ENCODE data around the gene MYCBP.
A peak's percentile ranks its signal among the peaks of the same experiment; 100 is the strongest.
"Not testable (repeated sequence)": the region's sequence is repeated elsewhere in the genome, so short reads cannot be mapped to it uniquely, and the experiment has no call there.

The MYCBP gene, protein sequence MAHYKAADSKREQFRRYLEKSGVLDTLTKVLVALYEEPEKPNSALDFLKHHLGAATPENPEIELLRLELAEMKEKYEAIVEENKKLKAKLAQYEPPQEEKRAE

DNA sequence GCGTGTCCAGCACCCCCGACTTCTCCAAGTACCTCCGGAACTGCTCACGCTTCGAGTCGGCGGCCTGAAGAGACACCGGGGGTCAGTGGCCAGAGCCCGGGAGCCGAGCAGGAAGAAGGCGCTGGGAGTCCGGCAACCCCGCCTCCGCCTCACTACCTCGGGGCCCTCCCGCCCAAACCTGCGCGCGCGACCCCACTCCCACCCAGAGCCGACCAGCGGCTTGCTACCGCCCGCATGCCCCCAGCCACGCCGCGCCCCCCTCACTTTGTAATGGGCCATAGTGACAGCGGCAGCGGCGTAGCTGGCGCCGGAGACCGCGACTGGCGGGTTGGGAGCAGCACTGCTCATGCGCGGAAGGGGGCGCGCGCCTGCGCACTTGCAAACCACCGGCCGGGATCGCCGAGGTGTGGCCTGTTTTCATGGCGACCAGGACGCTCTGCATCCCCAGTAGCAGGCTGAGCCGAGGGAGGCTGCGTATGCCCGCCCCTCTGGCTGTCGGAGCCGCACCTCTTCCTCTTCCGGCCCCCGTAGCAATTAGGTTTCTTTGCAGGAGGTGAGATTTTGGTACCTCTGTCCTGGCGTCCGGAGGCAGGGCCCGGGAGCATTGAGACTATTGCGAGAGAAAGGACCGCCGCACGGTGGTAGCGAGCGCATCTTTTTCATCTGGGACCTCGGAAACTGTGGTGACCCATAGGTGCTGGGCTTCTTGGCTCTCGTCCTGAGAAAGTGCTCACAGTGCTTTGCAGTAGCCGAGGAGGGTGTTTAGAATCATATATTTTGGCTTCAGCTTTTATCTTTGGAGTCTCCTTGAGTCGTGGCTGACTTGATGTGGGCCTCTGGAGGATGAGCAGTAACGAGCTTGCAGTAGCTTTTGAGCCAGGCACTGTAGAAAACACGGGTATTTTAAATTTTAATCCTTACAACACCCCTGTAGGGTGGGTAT, at the start of gene MYCBP:
Gene MYCBP (minus strand): TSS at position 322 of the 943 bp plus-strand sequence. CDS start 43 bp downstream, at position 279.
- peak; percentile 95 for DNase-seq (ENCODE audit: low read depth)

DNA sequence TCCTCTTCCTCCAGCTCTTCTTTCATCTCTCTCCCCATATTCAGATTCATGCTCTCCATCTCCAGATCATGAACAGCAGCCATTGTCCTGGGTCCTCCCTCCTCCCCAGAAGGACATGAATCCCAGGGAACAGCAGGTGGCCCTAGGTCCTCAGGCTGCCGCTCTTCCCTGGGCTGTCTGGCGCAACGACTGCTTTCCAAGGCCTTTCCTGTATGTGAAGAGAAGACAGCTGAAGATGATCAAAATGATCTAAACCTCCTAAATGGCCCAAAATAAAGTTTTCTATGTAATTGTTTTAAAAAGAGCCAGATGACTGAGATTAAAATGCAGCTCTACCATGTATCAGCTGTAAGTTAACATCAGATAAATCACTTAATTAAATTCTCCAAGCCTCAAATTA, 46.0 kb upstream of the MYCBP start:
- DNase-seq (ENCODE audit: low read depth), result no peak

DNA sequence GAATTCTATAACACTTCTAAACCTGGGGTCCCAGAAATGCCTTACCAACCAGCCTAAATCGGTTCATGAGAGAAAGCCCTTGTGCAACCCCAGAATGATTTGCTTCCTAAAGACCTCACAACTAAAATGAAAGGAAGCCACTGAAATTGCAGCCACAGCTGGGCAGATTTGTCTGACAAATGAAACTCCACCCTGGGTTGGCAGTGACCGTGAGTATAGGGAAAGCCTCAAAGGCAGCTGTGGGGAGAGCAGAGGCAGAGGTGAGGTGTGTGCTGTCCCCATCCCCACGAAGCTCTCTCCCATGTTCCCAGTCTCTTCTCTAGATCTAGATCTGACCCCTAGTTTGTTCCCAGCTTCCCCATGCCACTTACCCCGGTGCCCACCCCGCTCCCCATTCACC, 45.4 kb upstream of the MYCBP start:
- no peak for DNase-seq (ENCODE audit: low read depth)

DNA sequence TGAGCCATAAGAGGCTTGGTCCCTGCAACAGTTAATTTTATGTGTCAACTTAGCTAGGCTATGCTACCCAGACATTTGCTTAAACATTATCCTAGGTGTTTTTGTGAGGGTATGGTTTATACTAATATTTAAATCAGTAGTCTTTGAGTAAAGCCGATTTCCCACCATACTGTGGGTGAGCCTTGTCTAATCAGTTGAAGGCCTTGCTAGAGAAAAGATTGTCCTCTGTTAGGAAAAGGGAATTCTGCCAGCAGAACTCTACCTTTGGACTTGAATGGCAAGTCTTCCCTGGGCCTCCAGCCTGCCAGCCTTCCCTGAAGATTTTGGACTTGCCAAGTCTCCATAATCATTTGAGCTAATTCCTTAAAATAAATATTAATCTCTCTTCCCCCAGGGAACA, 44.6 kb upstream of the MYCBP start:
- DNase-seq (ENCODE audit: low read depth), result no peak

DNA sequence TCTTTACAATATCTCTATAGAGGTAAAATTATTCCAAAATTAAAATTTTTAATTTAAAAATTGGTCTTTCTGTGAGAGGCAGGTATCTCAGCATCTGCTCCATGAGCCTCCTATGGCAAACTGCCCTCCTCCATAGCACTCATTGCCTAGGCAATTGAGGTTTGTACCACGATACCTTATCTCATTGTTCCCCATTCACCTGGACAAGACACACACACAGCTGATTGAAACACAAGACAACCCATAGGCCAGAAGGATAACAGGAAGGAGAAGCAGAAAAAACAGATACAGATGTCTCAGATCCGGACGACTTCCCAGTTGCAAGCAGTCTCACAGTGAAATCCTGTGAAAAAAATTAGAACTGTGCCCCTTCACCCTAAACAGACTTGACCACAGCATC, 44.2 kb upstream of the MYCBP start:
- no peak for DNase-seq (ENCODE audit: low read depth)

DNA sequence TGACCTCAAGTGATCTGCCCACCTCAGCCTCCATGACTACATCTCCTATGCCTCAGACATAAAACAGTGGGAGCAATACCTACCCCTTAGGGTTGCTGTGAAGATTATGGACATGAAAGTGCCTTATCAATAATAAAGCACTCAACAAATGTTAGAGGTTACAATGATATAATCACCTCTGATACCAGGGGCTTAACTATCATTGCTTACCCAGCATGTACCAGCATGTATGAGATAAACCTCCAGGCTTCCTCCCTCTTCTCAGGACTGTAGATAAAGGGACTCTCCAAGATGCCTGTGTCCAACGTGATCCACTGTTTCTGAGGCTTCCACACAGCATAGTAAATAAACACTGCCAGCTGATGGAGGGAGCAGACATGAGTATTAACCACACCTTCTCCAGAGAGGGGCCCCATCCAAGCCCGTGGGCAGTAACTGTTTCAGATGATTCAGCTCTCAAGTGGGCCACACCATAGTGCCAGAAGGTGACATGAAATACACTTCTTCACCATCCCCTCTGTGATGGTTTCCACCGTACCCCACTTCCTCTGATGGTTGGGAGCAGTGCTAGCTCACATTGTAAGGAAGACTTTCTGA, 42.3 kb upstream of the MYCBP start:
- no peak for DNase-seq (ENCODE audit: low read depth)

DNA sequence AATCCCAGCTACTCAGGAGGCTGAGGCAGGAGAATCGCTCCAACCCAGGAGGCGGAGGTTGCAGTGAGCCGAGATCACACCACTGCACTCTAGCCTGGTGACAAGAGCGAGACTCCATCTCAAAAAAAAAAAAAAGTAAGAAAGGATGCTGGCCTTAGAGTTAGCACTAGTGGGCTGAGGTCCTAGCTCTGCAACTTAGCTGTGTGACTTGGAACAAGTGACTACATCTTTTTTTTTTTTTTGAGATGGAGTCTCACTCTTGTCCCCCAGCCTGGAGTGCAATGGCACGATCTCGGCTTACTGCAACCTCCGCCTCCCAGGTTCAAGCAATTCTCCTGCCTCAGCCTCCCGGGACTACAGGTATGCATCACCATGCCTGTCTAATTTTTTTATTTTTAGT, 41.8 kb upstream of the MYCBP start:
- DNase-seq (ENCODE audit: low read depth), result not testable (repeated sequence)

DNA sequence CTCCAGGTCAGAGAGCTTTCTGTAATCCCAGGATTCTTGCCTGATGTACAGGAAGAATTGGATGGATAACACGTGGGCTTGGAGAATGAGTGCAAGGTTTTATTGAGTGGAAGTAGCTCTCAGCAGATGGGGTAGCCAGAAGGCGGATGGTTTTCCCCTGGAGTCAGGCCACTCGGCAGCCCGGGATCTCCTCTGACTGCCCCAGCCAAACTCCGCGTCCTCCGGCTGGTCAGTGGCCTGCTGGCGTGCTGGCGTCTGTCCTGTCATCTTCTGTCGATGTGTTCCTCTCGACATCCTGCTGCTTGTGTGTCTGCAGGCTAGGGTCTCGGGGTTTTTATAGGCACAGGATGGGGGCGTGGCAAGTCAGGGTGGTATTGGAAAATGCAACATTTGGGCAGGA, 35.7 kb upstream of the MYCBP start:
- DNase-seq (ENCODE audit: low read depth), result no peak

DNA sequence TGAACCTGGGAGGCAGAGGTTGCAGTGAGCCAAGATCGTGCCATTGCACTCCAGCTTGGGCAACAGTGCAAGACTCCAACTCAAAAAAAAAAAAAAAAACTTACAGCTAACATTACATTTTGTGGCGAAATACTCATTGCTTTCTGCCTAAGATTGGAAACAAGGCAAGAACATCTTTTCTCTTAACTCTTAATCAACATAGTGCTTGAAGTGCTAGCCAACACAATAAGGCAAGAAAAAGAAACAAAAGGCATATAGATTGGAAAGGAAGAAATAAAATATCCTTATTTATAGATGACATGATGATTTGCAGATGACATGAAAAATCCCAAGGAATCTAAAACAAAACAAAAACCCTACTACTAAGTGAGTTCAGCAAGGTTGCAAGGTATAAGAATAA, 32.8 kb upstream of the MYCBP start:
- DNase-seq (ENCODE audit: low read depth), result no peak

DNA sequence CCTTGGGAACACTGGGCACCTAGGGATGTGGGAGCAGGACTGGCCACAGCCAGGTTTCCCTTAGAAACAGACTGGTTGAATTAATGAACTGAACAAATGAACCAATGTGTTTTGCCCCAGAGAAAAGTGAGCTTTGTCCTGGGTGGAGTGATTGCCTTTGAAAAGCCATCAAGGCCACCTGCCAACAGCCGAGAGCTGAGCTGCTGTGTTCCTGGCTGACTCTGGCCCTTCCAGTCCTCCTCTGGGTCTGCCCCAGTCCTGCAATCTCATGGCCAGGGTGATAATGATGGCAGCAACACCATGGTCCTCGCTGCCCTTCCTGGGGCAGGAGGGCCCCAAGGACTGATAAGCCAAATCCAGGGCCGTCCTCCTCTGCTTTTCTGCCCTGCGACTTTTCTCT, 26.4 kb upstream of the MYCBP start:
- no peak for DNase-seq (ENCODE audit: low read depth)

DNA sequence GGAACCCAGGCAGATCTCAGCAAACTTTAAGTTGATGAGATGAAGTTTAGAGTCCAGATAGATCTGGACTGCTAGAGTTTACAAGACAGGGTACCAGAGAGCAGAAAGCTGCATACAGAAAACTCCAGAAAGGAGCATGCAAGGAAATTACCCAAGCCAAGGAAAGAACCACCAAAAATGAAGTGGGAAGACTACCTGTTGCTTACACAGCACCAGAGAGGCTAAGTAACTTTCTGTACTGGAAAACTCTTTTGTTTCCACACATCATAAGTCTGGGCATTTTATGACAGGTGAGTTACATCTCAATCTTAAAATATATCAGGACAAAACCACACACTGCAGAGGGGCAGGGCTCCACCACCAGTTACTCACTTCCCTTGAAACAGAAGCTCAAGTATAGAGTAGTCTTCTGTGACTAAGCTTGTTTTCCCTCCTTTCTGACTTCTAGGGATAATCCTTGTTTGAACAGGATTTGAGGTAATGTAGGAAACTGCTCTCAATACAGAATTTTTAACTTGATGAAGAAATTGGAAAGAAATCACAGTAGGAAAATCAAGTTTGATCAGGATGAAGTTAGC, 25.6 kb upstream of the MYCBP start:
- no peak for DNase-seq (ENCODE audit: low read depth)

DNA sequence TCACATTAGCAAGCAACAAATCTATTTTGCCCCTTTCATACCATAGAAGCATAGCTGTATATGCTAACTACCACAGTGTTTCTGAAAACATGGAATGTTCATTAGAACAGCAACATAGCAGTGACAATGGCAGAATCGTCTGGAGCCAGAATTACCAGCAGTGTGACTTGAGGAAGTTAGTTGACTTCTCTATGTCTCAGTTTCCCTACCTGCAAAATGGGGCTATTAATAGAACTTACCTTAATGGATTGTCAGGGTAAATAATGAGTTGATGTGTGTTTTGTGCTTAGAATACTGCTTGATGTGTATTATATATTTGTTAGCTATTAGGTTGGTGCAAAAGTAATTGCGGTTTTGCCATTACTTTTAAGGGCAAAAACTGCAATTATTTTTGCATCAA, 23.0 kb upstream of the MYCBP start:
- no peak for DNase-seq (ENCODE audit: low read depth)

DNA sequence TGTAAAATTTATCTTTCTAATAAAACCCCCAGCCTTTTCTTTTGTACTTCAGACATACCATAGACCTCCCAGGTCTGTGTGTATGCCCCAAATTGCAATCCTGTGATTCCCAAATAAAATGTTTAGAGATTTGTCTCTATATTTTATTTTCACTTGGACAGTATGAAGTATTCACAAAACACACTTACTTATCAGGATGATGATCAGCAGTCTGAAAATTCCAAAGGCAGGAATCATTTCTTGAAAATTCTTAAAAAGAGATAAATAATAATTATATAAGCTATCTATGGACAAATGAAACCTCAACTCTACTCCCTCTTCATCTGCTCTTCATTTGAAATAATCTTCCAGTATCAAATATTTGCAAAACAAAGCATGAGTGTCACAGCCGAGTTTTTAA, 19.8 kb upstream of the MYCBP start:
- no peak for DNase-seq (ENCODE audit: low read depth)

DNA sequence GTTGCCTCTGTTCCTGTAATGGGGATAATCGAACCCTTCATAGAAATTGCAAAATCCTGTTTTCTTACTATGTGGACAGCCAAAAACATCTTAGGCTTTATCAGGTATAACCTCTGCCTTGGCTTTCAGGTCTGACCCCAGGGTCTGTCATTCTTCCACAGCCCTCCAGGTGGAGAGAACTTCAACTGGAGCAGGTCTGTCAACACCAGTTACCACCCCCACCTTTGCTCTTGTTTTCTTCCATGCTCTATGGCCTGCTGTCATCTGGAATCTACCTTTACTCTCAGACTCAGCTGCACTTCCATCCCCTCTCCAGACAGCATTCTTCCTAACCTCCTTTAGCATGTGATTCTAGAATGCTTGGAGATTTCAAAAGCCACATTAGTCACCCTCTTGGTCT, 18.6 kb upstream of the MYCBP start:
- DNase-seq (ENCODE audit: low read depth), result no peak

DNA sequence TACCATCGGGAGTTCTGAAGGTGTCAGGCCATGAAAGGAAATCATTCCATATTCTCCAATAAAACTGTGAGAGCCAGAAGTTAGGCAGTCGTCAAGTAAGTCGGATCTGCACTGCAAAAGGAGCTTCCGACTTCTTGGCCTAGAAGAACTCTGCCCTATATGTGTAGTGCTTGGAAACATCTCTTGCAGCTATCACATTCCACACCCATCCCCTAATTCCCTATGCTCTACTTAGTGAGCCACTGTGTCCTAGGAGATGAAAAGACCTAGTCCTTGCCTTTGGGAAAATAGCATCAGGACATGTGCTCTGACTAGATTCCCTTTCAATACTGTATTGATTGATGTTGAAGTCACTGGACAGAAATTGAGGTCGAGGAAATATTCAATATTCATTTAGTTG, 16.4 kb upstream of the MYCBP start:
- no peak for DNase-seq (ENCODE audit: low read depth)

DNA sequence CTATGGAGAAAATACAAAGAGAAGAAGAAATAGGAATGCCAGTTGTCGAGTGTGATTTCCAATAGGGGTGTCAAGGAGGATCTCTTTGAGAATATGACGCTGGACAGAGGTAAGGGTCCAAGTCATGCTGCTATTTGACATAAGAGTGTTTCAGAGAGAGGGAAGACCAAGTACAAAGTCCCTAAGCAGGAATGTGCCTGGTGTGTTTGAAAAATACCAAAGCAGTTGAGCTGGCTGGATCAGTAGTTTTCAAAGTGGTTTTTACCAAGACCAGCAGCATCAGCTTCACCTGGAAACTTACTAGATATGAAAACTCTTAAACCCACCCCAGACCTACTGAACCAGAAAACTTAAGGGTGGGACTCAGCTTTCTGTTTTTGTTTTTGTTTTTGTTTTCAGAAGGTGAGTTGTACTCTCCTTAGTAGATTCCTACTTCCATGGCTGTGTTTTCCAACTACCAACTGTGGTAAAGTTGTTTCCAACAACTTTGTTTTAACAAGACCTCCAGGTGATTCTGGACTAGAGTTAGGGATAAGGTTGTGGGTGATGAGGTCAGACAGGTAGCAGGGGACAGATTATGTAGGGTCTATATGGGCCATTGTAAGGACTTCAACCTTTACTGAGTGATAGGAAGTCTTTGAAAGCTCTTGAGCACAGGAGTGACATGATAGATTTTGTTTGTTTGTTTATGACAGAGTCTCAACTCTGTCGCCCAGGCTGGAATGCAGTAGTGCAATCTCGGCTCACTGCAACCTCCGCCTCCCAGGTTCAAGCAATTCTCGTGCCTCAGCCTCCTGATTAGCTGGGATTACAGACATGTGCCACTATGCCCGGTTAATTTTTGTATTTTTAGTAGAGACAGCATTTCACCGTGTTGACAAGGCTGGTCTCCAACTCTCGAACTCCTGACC, 15.5 kb upstream of the MYCBP start:
- DNase-seq (ENCODE audit: low read depth), result no peak

DNA sequence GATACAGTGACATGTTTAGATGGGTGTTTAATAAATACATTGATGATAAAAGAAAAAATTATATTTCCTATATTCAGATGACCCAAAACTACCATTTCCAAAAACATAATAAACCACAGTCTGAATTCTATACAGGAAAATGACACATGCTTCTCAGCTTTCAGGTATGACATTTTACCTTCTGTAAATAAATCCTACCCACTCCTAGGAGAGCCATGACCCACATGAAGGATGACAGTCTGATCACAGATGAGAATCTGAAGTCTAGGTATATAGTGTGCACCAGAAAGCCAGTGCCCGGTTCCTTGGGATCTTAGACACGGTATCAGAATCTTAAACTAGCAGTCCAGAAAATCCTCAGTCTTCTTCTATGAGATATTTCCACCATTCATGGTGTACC, 11.9 kb upstream of the MYCBP start:
- no peak for DNase-seq (ENCODE audit: low read depth)

DNA sequence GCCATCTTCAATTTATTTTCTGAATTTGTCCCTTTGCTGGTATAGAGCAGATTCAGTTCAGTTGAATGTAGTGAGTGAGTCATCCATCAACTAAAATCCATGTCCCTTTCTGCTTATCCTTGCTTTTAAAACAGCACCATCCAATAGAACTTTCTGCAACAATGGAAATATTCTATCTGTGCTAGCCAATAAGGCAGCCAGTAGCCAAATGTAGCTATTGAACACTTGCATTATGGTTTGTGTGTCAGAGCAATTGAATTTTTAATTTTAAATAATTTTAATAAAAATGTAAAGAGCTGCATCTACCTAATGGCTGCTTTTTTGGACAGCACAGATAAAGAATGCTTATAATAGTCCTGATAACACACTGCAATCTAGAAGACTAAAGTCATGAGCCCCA, 8.3 kb upstream of the MYCBP start, which contains the start of gene GJA9:
Gene GJA9 (minus strand): TSS at position 101 of the 400 bp plus-strand sequence. CDS start 5,489 bp downstream, outside the sequence.
- DNase-seq (ENCODE audit: low read depth), result no peak

DNA sequence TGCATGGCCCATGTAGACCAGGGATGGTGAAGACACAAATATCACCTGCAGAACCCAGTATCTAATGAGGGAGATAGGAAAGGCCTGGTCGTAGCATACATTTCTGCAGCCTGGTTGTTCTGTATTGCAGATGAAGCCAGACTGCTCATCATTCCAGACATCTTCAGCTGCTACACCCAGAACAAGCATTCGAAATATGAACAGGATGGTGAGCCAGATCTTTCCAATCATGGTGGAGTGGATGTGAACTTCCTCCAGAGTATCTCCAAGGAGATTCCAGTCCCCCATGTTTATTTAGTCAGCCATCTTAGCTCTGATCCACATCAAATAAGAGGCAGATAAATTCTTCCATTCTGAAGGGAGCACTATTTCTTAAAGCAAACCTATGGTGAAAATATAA, 2.7 kb upstream of the MYCBP start:
- DNase-seq (ENCODE audit: low read depth), result no peak

DNA sequence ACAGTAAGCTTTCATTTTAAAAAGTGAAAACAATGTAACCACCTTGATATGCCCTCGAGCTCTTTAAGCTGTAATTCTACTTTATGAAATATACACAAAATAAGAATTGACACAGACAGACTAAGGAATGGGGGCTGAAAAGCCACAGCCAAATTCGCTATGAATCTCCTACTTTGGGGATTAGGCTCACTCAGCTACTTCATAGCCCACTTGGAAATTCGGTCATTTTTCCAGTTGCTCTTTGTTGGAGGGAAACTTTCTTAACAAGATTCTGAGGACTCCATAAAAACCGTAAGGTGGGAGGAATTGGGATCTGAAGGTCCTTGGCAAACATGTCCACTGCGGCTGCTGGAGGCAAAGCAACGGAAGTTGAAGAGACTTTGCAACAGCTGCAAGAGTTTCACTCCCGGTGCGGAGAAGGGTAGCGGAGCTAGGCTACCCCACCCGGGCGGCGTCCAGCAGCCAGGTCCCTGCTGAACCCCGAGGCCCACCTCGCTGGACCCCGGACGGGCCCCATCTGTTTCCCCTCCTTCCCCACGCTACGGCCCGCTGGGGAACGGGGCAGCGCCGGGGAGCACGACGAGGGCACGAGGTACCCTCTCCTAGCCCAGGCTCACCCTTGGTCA, 634 bp downstream of the MYCBP start:
- DNase-seq (ENCODE audit: low read depth), result peak; percentile 4

DNA sequence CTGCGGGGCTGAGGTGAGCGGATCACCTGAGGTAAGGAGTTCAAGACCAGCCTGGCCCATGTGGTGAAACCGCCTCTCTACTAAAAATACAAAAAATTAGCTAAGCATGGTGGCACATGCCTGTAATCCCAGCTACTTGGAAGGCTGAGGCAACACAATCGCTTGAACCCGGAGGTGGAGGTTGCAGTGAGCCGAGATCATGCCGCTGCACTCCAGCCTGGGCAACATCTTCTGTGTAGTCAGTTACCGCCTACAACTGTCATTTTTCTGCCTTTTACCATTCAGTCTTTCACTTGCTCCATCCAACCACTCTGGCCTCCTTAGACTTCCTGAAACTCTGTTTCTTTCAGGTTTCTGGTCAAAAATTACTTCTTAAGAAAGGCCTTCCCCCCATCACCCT, 2.2 kb downstream of the MYCBP start:
- no peak for DNase-seq (ENCODE audit: low read depth)

Data from activated T-helper 9 cell treated with anti-CD3 and anti-CD28 coated beads, Interleukin-2, amount 50 U/mL, for 16 hours (primary cell).